ENCODE data around the gene WASF2.

DNA sequence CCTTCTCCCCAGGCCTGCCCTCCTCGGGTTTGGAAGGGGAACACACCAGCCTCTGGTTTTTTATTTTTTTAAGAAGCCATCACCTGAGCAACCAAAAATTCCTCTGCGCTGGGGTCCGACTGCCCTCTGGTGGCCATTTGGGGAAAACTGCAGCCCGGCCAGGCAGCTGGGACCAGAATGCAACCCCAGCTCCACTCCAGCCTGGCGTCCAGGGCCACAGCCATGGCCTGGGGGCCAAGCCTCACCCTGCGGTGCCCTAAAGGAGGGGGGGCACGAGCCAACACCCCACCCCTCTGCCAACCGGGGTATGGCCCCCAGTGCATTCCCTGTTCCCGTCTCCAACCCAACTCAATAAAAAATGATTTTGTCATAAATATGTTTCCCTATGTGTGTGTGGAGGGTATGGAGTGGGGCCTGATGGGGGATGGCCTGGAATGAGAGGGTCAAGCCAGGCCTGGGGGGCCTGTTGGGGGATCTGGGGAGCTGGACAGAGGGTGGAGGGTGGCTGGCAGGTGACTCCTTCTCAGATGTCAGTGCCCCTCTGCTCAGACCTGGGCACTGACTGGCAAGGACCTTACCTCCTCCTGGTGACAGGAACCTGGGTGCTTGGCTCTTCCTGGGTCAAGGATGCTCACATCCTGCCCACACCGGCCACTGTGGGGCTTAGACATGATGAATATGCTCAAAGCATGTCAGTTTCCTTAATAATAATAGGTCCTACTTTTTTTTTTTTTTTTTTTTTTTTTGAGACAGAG is 94.3 kb downstream of the WASF2 start:
- TF ChIP-seq, protein P1, sequence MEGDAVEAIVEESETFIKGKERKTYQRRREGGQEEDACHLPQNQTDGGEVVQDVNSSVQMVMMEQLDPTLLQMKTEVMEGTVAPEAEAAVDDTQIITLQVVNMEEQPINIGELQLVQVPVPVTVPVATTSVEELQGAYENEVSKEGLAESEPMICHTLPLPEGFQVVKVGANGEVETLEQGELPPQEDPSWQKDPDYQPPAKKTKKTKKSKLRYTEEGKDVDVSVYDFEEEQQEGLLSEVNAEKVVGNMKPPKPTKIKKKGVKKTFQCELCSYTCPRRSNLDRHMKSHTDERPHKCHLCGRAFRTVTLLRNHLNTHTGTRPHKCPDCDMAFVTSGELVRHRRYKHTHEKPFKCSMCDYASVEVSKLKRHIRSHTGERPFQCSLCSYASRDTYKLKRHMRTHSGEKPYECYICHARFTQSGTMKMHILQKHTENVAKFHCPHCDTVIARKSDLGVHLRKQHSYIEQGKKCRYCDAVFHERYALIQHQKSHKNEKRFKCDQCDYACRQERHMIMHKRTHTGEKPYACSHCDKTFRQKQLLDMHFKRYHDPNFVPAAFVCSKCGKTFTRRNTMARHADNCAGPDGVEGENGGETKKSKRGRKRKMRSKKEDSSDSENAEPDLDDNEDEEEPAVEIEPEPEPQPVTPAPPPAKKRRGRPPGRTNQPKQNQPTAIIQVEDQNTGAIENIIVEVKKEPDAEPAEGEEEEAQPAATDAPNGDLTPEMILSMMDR (conservative IDR thresholded peaks at IDR 0.05; ENCODE audit: low read depth, low read length) = peak; percentile 91
- TF ChIP-seq POLR2A (IDR thresholded peaks at IDR 0.05; ENCODE audit: low read depth, low read length) = no peak; the same call in 1 of the 2 replicates
